T-helper 2 cell treated with Interferon-gamma antibody and Interleukin-4, amounts not matched to agents 5 μg/mL and 100 μg/mL, for 36 hours (primary cell): Measurements from ENCODE around the gene NF1.
A peak's percentile ranks its signal among the peaks of the same experiment; 100 is the strongest.
"Not testable (repeated sequence)": the region's sequence is repeated elsewhere in the genome, so short reads cannot be mapped to it uniquely, and the experiment has no call there.

Experiments used
- DNase-seq: peaks from one replicate; pipeline ENCODE4 v3.0.0; 2021; ENCODE audit warnings: low spot score
- H3K27ac Mint-ChIP-seq: one replicate; pipeline ENCODE4 v1.8.0; 2021; ENCODE audit warnings: mild to moderate bottlenecking, mixed read lengths
- H3K27me3 Mint-ChIP-seq: one replicate; pipeline ENCODE4 v1.8.0; 2021; ENCODE audit warnings: low read depth, mixed read lengths
- H3K36me3 Mint-ChIP-seq: one replicate; pipeline ENCODE4 v1.8.0; 2021; ENCODE audit warnings: low read depth, mixed read lengths
- H3K4me1 Mint-ChIP-seq: one replicate; pipeline ENCODE4 v1.8.0; 2021; ENCODE audit warnings: low read depth, mixed read lengths
- H3K4me3 Mint-ChIP-seq: one replicate; pipeline ENCODE4 v1.8.0; 2022; ENCODE audit warnings: mild to moderate bottlenecking, moderate library complexity, mixed read lengths
- H3K9me3 Mint-ChIP-seq: one replicate; pipeline ENCODE4 v1.8.0; 2021; ENCODE audit warnings: mixed read lengths

NF1 gene

GRCh38 chr17:31131299-31131698 is 36.5 kb downstream of the NF1 start:
- H3K27ac Mint-ChIP-seq = no peak overlapping the region
- DNase-seq = no peak
- H3K4me3 Mint-ChIP-seq = no peak overlapping the region
- no peaks in the 10 kb centered on the region for H3K27me3 Mint-ChIP-seq
- no peaks in the 10 kb centered on the region for H3K9me3 Mint-ChIP-seq
- peaks cover 3% of the 10 kb centered on the region for H3K4me1 Mint-ChIP-seq
- H3K36me3 Mint-ChIP-seq = no peaks in the 10 kb centered on the region

GRCh38 chr17:31132977-31133376 is 38.2 kb downstream of the NF1 start:
- Mint-ChIP-seq H3K27ac (no peak overlapping the region), H3K9me3 (no peaks in the 10 kb centered on the region)
- DNase-seq = no peak

GRCh38 chr17:31134576-31134975 is 39.8 kb downstream of the NF1 start:
- DNase-seq = no peak
- no peaks in the 10 kb centered on the region for H3K27me3 Mint-ChIP-seq
- H3K27ac Mint-ChIP-seq = no peak overlapping the region
- H3K4me1 Mint-ChIP-seq = no peaks in the 10 kb centered on the region
- no peaks in the 10 kb centered on the region for H3K9me3 Mint-ChIP-seq
- H3K36me3 Mint-ChIP-seq = no peaks in the 10 kb centered on the region
- no peak overlapping the region for H3K4me3 Mint-ChIP-seq

More at GRCh38 chr17:31132977-31133376, 38.2 kb downstream of the NF1 start:
- Mint-ChIP-seq H3K4me1 (peaks cover 3% of the 10 kb centered on the region), H3K27me3 (no peaks in the 10 kb centered on the region), H3K36me3 (no peaks in the 10 kb centered on the region), H3K4me3 (no peak overlapping the region)

- no peaks in the 10 kb centered on the region for H3K9me3 Mint-ChIP-seq
Measured at GRCh38 chr17:31136319-31136718, 41.5 kb downstream of the NF1 start.

GRCh38 chr17:31140111-31140510 is 45.3 kb downstream of the NF1 start:
- DNase-seq = no peak
- H3K27ac Mint-ChIP-seq = no peak overlapping the region
- peaks cover 15% of the 10 kb centered on the region for H3K4me1 Mint-ChIP-seq
- peaks cover 4% of the 10 kb centered on the region for H3K36me3 Mint-ChIP-seq
- H3K4me3 Mint-ChIP-seq = no peak overlapping the region
- no peaks in the 10 kb centered on the region for H3K27me3 Mint-ChIP-seq
- H3K9me3 Mint-ChIP-seq = no peaks in the 10 kb centered on the region

More at GRCh38 chr17:31136319-31136718, 41.5 kb downstream of the NF1 start:
- Mint-ChIP-seq H3K4me1 (peaks cover 4% of the 10 kb centered on the region), H3K27ac (no peak overlapping the region), H3K27me3 (no peaks in the 10 kb centered on the region), H3K4me3 (no peak overlapping the region), H3K36me3 (no peaks in the 10 kb centered on the region)
- no peak for DNase-seq

GRCh38 chr17:31144428-31144827 is 49.7 kb downstream of the NF1 start:
- Mint-ChIP-seq H3K9me3 (no peaks in the 10 kb centered on the region), H3K4me1 (peaks cover 27% of the 10 kb centered on the region), H3K4me3 (no peak overlapping the region), H3K27ac (no peak overlapping the region), H3K36me3 (peaks cover 9% of the 10 kb centered on the region), H3K27me3 (no peaks in the 10 kb centered on the region)
- DNase-seq = no peak

- no peak for DNase-seq
- H3K36me3 Mint-ChIP-seq = peaks cover 9% of the 10 kb centered on the region
- H3K27me3 Mint-ChIP-seq = no peaks in the 10 kb centered on the region
Measured at GRCh38 chr17:31144836-31145235, 50.1 kb downstream of the NF1 start.

GRCh38 chr17:31147507-31148202 is 52.9 kb downstream of the NF1 start:
- Mint-ChIP-seq H3K4me3 (no peak overlapping the region), H3K9me3 (peaks cover 7% of the 10 kb centered on the region), H3K36me3 (peaks cover 14% of the 10 kb centered on the region), H3K27me3 (no peaks in the 10 kb centered on the region), H3K4me1 (peaks cover 24% of the 10 kb centered on the region), H3K27ac (no peak overlapping the region)
- no peak for DNase-seq

More at GRCh38 chr17:31144836-31145235, 50.1 kb downstream of the NF1 start:
- Mint-ChIP-seq H3K4me1 (peaks cover 27% of the 10 kb centered on the region), H3K9me3 (no peaks in the 10 kb centered on the region), H3K4me3 (peak overlapping the region; percentile 22), H3K27ac (no peak overlapping the region)

- no peak for DNase-seq
- Mint-ChIP-seq H3K4me1 (peaks cover 24% of the 10 kb centered on the region), H3K9me3 (peaks cover 12% of the 10 kb centered on the region), H3K27ac (no peak overlapping the region), H3K36me3 (peaks cover 14% of the 10 kb centered on the region), H3K27me3 (no peaks in the 10 kb centered on the region), H3K4me3 (no peak overlapping the region)
Measured at GRCh38 chr17:31148205-31148604, 53.4 kb downstream of the NF1 start.

- H3K27me3 Mint-ChIP-seq = no peaks in the 10 kb centered on the region
Measured at GRCh38 chr17:31152271-31152670, 57.5 kb downstream of the NF1 start.

GRCh38 chr17:31155208-31155810 is 60.5 kb downstream of the NF1 start:
- DNase-seq = no peak
- H3K4me1 Mint-ChIP-seq = peaks cover 20% of the 10 kb centered on the region

More at GRCh38 chr17:31152271-31152670, 57.5 kb downstream of the NF1 start:
- Mint-ChIP-seq H3K36me3 (peaks cover 6% of the 10 kb centered on the region), H3K4me3 (no peak overlapping the region), H3K4me1 (peaks cover 4% of the 10 kb centered on the region), H3K9me3 (peaks cover 12% of the 10 kb centered on the region), H3K27ac (no peak overlapping the region)
- DNase-seq = no peak

GRCh38 chr17:31156326-31156725 is 61.5 kb downstream of the NF1 start:
- Mint-ChIP-seq H3K4me3 (no peak overlapping the region), H3K9me3 (peaks cover 12% of the 10 kb centered on the region), H3K36me3 (peaks cover 10% of the 10 kb centered on the region), H3K4me1 (peaks cover 22% of the 10 kb centered on the region), H3K27ac (no peak overlapping the region), H3K27me3 (no peaks in the 10 kb centered on the region)
- DNase-seq = no peak

More at GRCh38 chr17:31155208-31155810, 60.5 kb downstream of the NF1 start:
- Mint-ChIP-seq H3K9me3 (peaks cover 12% of the 10 kb centered on the region), H3K27me3 (no peaks in the 10 kb centered on the region), H3K36me3 (peaks cover 9% of the 10 kb centered on the region), H3K4me3 (no peak overlapping the region), H3K27ac (no peak overlapping the region)

- peaks cover 12% of the 10 kb centered on the region for H3K9me3 Mint-ChIP-seq
- not testable (repeated sequence) for H3K27ac Mint-ChIP-seq, H3K36me3 Mint-ChIP-seq, H3K4me3 Mint-ChIP-seq, H3K27me3 Mint-ChIP-seq, DNase-seq
- H3K4me1 Mint-ChIP-seq = peaks cover 22% of the 10 kb centered on the region
Measured at GRCh38 chr17:31156864-31157263, 62.1 kb downstream of the NF1 start.

- H3K4me3 Mint-ChIP-seq = peak overlapping the region; percentile 84
- H3K27me3 Mint-ChIP-seq = no peaks in the 10 kb centered on the region
- H3K27ac Mint-ChIP-seq = peak overlapping the region; percentile 85
- DNase-seq = no peak
- H3K9me3 Mint-ChIP-seq = no peaks in the 10 kb centered on the region
- H3K36me3 Mint-ChIP-seq = peaks cover 7% of the 10 kb centered on the region
- peaks cover 20% of the 10 kb centered on the region for H3K4me1 Mint-ChIP-seq
Measured at GRCh38 chr17:31158746-31159377, 64.1 kb downstream of the NF1 start.
